ENCODE measurements around the gene HPGDS. TPM values are rescaled to one million over a fixed set of nuclear protein-coding genes. Genes with fewer than 3 reads are reported as not detected.

The HPGDS gene
- total and polyA plus RNA-seq, 2 experiments from 2014 or later: 0.30 to 1.6 TPM

DNA sequence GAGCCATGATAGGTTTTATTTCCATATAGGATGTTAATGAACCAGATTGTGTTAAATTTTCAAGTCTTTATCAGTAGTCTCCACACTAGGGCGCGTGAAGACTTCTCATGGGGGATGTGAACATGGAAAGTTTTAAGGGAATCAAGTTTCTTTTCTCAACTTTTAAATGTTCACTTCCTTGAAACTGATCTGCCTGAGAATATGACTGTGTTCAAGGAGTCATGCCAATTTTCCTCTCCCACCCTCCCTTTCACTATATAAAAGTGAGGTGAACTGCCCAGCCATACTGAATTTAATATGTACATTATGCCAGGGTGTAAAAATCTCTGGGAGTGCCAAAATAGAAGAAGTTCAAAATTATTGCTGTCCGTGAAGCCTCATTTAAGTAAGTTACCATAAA lies 30.4 kb upstream of the HPGDS start:
- Histone ChIP-seq H3K9me3 (ENCODE audit: low read depth) (no peaks in the 10 kb centered on the region), H3K9me2 (replicated peaks; ENCODE audit: insufficient read depth) (no peaks in the 10 kb centered on the region), H4K20me1 (ENCODE audit: insufficient read depth, poor library complexity, severe bottlenecking) (no peaks in the 10 kb centered on the region), H3K27me3 (no peaks in the 10 kb centered on the region), H3K4me3 (no peak overlapping the region), H2AFZ (no peak overlapping the region), H3K36me3 (replicated peaks; ENCODE audit: insufficient read depth, low read depth) (no peaks in the 10 kb centered on the region), H3K4me1 (ENCODE audit: insufficient read depth) (no peaks in the 10 kb centered on the region), H3K4me2 (no peak overlapping the region), H3K27ac (peak overlapping the region; percentile 55), H3K79me2 (no peaks in the 10 kb centered on the region)
- WGBS (ENCODE audit: low lambda C conversion rate, missing lambda C conversion rate): 71% methylated on average over 3 of the region's 3 CpGs
- DNase-seq (ENCODE audit: low spot score): peak; percentile 14
- TF ChIP-seq, protein P1, sequence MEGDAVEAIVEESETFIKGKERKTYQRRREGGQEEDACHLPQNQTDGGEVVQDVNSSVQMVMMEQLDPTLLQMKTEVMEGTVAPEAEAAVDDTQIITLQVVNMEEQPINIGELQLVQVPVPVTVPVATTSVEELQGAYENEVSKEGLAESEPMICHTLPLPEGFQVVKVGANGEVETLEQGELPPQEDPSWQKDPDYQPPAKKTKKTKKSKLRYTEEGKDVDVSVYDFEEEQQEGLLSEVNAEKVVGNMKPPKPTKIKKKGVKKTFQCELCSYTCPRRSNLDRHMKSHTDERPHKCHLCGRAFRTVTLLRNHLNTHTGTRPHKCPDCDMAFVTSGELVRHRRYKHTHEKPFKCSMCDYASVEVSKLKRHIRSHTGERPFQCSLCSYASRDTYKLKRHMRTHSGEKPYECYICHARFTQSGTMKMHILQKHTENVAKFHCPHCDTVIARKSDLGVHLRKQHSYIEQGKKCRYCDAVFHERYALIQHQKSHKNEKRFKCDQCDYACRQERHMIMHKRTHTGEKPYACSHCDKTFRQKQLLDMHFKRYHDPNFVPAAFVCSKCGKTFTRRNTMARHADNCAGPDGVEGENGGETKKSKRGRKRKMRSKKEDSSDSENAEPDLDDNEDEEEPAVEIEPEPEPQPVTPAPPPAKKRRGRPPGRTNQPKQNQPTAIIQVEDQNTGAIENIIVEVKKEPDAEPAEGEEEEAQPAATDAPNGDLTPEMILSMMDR (IDR thresholded peaks at IDR 0.05; ENCODE audit: poor library complexity): no peak
- TF ChIP-seq EZH2 (IDR thresholded peaks at IDR 0.05; ENCODE audit: borderline replicate concordance): no peak
- no peak for TF ChIP-seq EZH2phosphoT487 (IDR thresholded peaks at IDR 0.05; ENCODE audit: low read depth, severe bottlenecking, unreplicated experiment)

DNA sequence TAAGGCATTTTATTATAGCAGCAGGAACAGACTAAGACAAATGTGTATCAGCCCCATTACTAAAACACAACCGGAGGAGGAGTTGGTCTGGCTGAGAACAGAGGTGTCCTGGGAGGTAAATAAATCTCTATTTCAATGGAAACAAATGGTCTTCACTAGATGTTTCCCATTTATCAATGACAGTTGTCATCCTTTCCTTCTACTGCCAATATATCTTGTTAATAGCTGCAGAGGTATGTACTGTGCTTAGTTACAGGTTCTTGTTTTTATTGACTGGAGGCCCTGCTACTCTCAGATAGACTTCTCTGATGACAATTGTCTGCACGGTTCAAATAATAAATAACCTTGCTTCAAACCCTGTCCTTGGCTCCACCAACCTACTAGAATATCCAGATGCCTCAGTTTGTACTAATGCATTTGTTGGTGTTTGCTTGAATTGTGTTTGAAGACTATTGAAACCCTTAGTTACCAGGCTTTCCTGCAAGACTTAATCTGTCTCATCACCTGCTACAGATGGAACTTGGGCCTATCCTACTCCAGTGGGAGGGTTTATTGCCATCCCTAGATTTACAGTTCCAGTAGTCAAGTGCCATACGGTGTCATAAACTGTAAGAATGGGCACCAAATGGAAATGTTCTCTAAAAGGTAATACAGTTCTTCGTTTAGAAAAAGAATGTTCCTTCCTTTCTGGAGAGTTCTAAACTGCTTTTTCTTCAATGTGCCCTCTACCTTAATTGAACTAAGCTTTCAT lies 29.8 kb upstream of the HPGDS start:
- no peak overlapping the region for H2AFZ ChIP-seq
- H3K4me2 ChIP-seq: no peak overlapping the region
- no peak for DNase-seq (ENCODE audit: low spot score)
- H3K4me3 ChIP-seq: no peak overlapping the region
- no peaks in the 10 kb centered on the region for H3K9me3 ChIP-seq (ENCODE audit: low read depth)
- 77% methylated on average over 4 of the region's 4 CpGs for WGBS (ENCODE audit: low lambda C conversion rate, missing lambda C conversion rate)
- TF ChIP-seq EZH2phosphoT487 (IDR thresholded peaks at IDR 0.05; ENCODE audit: low read depth, severe bottlenecking, unreplicated experiment) (no peak), EZH2 (IDR thresholded peaks at IDR 0.05; ENCODE audit: borderline replicate concordance) (no peak)
- TF ChIP-seq, protein P1 (IDR thresholded peaks at IDR 0.05; ENCODE audit: poor library complexity): no peak
- peak overlapping the region; percentile 55 for H3K27ac ChIP-seq
- no peaks in the 10 kb centered on the region for H3K4me1 ChIP-seq (ENCODE audit: insufficient read depth)
- H4K20me1 ChIP-seq (ENCODE audit: insufficient read depth, poor library complexity, severe bottlenecking): no peaks in the 10 kb centered on the region
- H3K27me3 ChIP-seq: no peaks in the 10 kb centered on the region
- no peaks in the 10 kb centered on the region for H3K79me2 ChIP-seq
- no peaks in the 10 kb centered on the region for H3K9me2 ChIP-seq (replicated peaks; ENCODE audit: insufficient read depth)
- H3K36me3 ChIP-seq (replicated peaks; ENCODE audit: insufficient read depth, low read depth): no peaks in the 10 kb centered on the region

DNA sequence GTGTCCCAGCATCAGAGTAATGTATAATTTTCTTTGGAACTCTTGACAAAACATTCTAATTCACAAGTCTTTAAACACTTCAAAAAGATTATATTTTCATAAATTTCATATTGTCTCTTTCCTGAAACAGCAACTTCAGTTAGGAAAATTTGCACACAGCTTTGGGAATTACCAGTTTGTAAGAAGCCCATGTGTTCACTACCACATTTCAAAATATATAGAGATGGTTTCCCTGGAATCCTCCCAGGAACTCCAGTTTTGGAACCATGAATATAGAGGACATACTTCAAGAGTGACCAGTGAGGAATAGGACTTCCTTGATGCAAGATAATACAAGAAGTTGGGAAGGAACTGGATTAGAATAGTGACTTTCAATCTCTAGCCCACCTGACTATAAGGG lies 28.7 kb upstream of the HPGDS start:
- Histone ChIP-seq H3K4me3 (no peak overlapping the region), H3K4me2 (no peak overlapping the region), H3K79me2 (no peaks in the 10 kb centered on the region), H3K36me3 (replicated peaks; ENCODE audit: insufficient read depth, low read depth) (no peaks in the 10 kb centered on the region), H3K27me3 (no peaks in the 10 kb centered on the region), H3K9me2 (replicated peaks; ENCODE audit: insufficient read depth) (no peaks in the 10 kb centered on the region), H3K27ac (no peak overlapping the region), H3K9me3 (ENCODE audit: low read depth) (no peaks in the 10 kb centered on the region), H2AFZ (no peak overlapping the region), H4K20me1 (ENCODE audit: insufficient read depth, poor library complexity, severe bottlenecking) (no peaks in the 10 kb centered on the region), H3K4me1 (ENCODE audit: insufficient read depth) (no peaks in the 10 kb centered on the region)
- TF ChIP-seq EZH2phosphoT487 (IDR thresholded peaks at IDR 0.05; ENCODE audit: low read depth, severe bottlenecking, unreplicated experiment) (no peak), EZH2 (IDR thresholded peaks at IDR 0.05; ENCODE audit: borderline replicate concordance) (no peak)
- TF ChIP-seq, protein P1 (IDR thresholded peaks at IDR 0.05; ENCODE audit: poor library complexity): no peak
- no peak for DNase-seq (ENCODE audit: low spot score)
